Measurements from ENCODE around the gene CPZ. TPM values are rescaled to one million over a fixed set of nuclear protein-coding genes. Genes with fewer than 3 reads are reported as not detected.

Gene CPZ
- total RNA-seq, 1 experiment from 2014 or later = 9.1 TPM

DNA sequence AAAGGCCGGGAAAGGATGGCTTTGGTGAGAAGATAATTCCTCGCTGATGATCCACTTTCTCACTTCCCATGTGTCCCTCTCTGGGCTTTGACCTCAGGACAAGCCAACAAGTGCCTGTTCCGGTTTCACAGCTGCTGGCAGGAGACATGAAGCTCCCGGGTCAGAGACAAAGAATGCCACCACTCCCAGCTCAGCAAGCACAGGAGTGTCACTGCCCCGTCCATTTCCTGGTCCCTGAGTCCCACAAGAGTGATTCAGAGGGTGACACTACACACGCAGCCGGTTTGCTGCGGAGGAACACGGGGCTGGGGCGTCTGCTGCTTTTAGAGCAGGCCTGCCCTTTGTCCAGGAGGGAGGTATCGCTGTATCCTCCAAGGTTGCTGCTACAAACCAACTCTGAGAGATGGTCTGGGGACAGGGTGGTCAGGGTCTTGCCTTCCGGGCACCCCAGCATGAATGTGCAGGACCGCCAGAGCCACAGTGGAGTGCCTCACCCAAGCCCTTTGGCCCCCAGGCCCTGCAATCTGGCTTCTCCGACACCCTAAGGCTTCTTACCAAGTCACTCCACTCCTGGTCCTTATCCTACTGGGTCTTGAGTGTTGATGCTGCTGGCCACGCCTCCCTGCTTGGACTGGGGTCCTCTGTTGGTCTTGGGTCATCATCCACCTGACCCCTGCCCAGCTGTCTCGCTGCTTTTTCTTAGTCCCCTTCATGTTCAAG is 49.5 kb downstream of the CPZ start:
- no peak overlapping the region for H3K27ac ChIP-seq

DNA sequence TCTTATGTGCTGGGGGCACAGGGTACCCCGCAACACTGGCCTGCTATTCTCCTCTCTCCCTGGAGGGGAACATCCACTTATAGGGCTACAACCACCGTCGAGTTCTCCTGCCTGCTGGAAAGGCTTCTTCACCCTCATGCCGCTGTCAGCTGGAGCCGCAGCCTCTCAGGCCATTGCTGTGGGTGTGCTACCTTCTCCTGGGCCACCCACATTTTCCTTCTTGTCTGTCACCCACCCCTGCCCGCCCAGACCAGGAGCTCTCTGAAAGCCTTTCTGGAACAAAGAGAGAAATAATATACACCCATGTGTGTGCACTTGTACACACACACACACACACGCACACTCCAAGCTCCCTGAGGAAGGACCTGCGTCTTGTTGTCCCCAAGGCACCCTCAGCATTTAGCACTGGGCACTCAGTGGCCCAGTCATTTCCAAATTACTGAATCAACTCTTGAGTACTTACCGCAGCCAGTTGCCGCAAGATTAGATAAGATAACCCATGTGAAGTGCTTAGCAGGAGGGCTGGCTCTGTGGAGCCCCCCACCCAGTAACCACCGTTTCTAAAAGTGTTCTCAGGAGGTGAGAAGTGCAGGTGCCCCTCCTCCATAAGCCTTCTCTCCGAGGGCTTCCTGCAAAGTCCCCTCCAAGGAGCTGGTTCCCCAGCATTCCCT is 50.2 kb downstream of the CPZ start:
- Histone ChIP-seq H4K20me1 (ENCODE audit: insufficient read depth) (no peaks in the 10 kb centered on the region), H3K27me3 (ENCODE audit: insufficient read depth, low read depth) (peaks cover 10% of the 10 kb centered on the region; the same call in 1 of the 2 replicates), H3K4me3 (no peak overlapping the region), H3K79me2 (ENCODE audit: low read depth) (no peaks in the 10 kb centered on the region), H3K9me2 (ENCODE audit: insufficient read depth) (no peaks in the 10 kb centered on the region), H3K9me3 (ENCODE audit: insufficient read depth, low read depth) (no peaks in the 10 kb centered on the region), H3K36me3 (ENCODE audit: low read depth) (no peaks in the 10 kb centered on the region), H3K27ac (no peak overlapping the region), H3K4me1 (replicated peaks; ENCODE audit: insufficient read depth) (peaks cover 12% of the 10 kb centered on the region; the same call in 1 of the 2 replicates), H3K4me2 (no peak overlapping the region), H2AFZ (no peak overlapping the region), H3F3A (ENCODE audit: insufficient read depth, low read depth) (no peaks in the 10 kb centered on the region)
- BruUV-seq (replicated peaks) = no TSS peak
- CTCF ChIA-PET = no interaction called here
- no peak for DNase-seq
- POLR2A ChIA-PET (ENCODE audit: unreplicated experiment) = no interaction called here
- TF ChIP-seq EZH2 (IDR thresholded peaks at IDR 0.05; ENCODE audit: low read depth) = no peak
- TF ChIP-seq CTCF (conservative IDR thresholded peaks at IDR 0.05) = no peak
- intact Hi-C loops (cut with micrococcal nuclease; ENCODE audit: unreplicated experiment) = no loop called here

More for the DNA sequence above, 49.5 kb downstream of the CPZ start:
- Histone ChIP-seq H3K4me2 (peak overlapping the region; percentile 28; the same call in 1 of the 2 replicates), H3K9me2 (ENCODE audit: insufficient read depth) (no peaks in the 10 kb centered on the region), H3K79me2 (ENCODE audit: low read depth) (no peaks in the 10 kb centered on the region), H3K36me3 (ENCODE audit: low read depth) (no peaks in the 10 kb centered on the region), H3K9me3 (ENCODE audit: insufficient read depth, low read depth) (no peaks in the 10 kb centered on the region), H2AFZ (no peak overlapping the region), H3K27me3 (ENCODE audit: insufficient read depth, low read depth) (peaks cover 5% of the 10 kb centered on the region; the same call in 1 of the 2 replicates), H3F3A (ENCODE audit: insufficient read depth, low read depth) (no peaks in the 10 kb centered on the region), H3K4me3 (no peak overlapping the region), H4K20me1 (ENCODE audit: insufficient read depth) (no peaks in the 10 kb centered on the region), H3K4me1 (replicated peaks; ENCODE audit: insufficient read depth) (peaks cover 12% of the 10 kb centered on the region; the same call in 1 of the 2 replicates)
- intact Hi-C loops (cut with micrococcal nuclease; ENCODE audit: unreplicated experiment) = no loop called here
- ChIA-PET POLR2A (ENCODE audit: unreplicated experiment) (no interaction called here), CTCF (no interaction called here)
- peak; percentile 67 to 87 for DNase-seq
- TSS peak; percentile 31 for BruUV-seq (replicated peaks)
- TF ChIP-seq EZH2 (IDR thresholded peaks at IDR 0.05; ENCODE audit: low read depth) (no peak), CTCF (conservative IDR thresholded peaks at IDR 0.05) (no peak)

- POLR2A ChIA-PET (ENCODE audit: unreplicated experiment) = no interaction called here
- Histone ChIP-seq H3F3A (ENCODE audit: insufficient read depth, low read depth) (no peaks in the 10 kb centered on the region), H3K36me3 (ENCODE audit: low read depth) (no peaks in the 10 kb centered on the region), H3K4me2 (no peak overlapping the region), H3K27ac (no peak overlapping the region), H3K4me3 (no peak overlapping the region), H3K4me1 (replicated peaks; ENCODE audit: insufficient read depth) (peaks cover 12% of the 10 kb centered on the region; the same call in 1 of the 2 replicates), H3K9me2 (ENCODE audit: insufficient read depth) (no peaks in the 10 kb centered on the region), H2AFZ (no peak overlapping the region), H3K27me3 (ENCODE audit: insufficient read depth, low read depth) (peaks cover 16% of the 10 kb centered on the region), H4K20me1 (ENCODE audit: insufficient read depth) (no peaks in the 10 kb centered on the region), H3K9me3 (ENCODE audit: insufficient read depth, low read depth) (no peaks in the 10 kb centered on the region), H3K79me2 (ENCODE audit: low read depth) (no peaks in the 10 kb centered on the region)
- intact Hi-C loops (cut with micrococcal nuclease; ENCODE audit: unreplicated experiment) = no loop called here
- no TSS peak for BruUV-seq (replicated peaks)
- DNase-seq = no peak
- CTCF ChIA-PET = no interaction called here
- TF ChIP-seq EZH2 (IDR thresholded peaks at IDR 0.05; ENCODE audit: low read depth) (no peak), CTCF (conservative IDR thresholded peaks at IDR 0.05) (no peak)
Observed at GRCh38 chr4:8643441-8643840, 50.9 kb downstream of the CPZ start.
